K562 (cell line): ENCODE data around the gene BIN1. TPM values are rescaled to one million over a fixed set of nuclear protein-coding genes. Genes with fewer than 3 reads are reported as not detected.

Source experiments
- ATF1 ChIP-seq, 2 experiments: fragments of 450-650 bp in 1 of 2; IDR thresholded peaks; 2 replicates each; pipeline ENCODE4 v1.6.1; 2016; ENCODE audit warnings: missing compliant biosample characterization in 1 of 2, missing genetic modification characterization in 1 of 2
- CREB3 ChIP-seq: fragments of 450-650 bp; conservative IDR thresholded peaks from 2 replicates; pipeline ENCODE4 v1.6.1; 2016; ENCODE audit warnings: missing genetic modification characterization, low read depth, mild to moderate bottlenecking, missing compliant biosample characterization, moderate library complexity
- NR0B1 ChIP-seq: fragments of 450-650 bp; IDR thresholded peaks from one replicate; pipeline ENCODE4 v1.6.1; 2018; ENCODE audit warnings: mild to moderate bottlenecking, moderate library complexity; ENCODE audit not compliant: partially characterized antibody
- NR2C1 ChIP-seq, 2 experiments: fragments of 450-650 bp; IDR thresholded peaks; 2 replicates each; pipeline ENCODE4 v1.6.1; 2017; ENCODE audit warnings: mild to moderate bottlenecking in 2 of 2, antibody characterized with exemption in 1 of 2, inconsistent platforms in 1 of 2, missing compliant biosample characterization in 1 of 2, missing genetic modification characterization in 1 of 2
- RB1 ChIP-seq: fragments of 450-650 bp; IDR thresholded peaks from 2 replicates; pipeline ENCODE4 v1.6.1; 2017; ENCODE audit warnings: low read depth, mild to moderate bottlenecking
- RCOR1 ChIP-seq, 2 experiments: IDR thresholded peaks; 2 replicates each; pipeline ENCODE4 v1.6.1; 2012; ENCODE audit warnings: low read depth in 2 of 2, low read length in 2 of 2, borderline replicate concordance in 1 of 2, improper control_type of control experiment in 1 of 2
- TAF1 ChIP-seq: IDR thresholded peaks from 2 replicates; pipeline ENCODE4 v1.6.1; 2011; ENCODE audit warnings: mild to moderate bottlenecking, low read length, moderate library complexity; ENCODE audit not compliant: insufficient read depth, control insufficient read depth, severe bottlenecking; ENCODE audit errors: extremely low read depth
- ZFP30 ChIP-seq: fragments of 250-450 bp; sonication (Bioruptor Pico); IDR thresholded peaks from 2 replicates; pipeline ENCODE4 v1.8.0; 2022; ENCODE audit warnings: moderate library complexity, mild to moderate bottlenecking, inconsistent platforms, borderline replicate concordance
- polyA plus RNA-seq, 8 experiments: library from polyadenylated mRNA; depleted of rRNA in 4 of 8; stranded (reverse) in 5 of 8; unstranded in 3 of 8; fragments of >200 nt; fragmentation: Nextera tagmentation in 2 of 8; fragmentation: Illumina TruSeq in 1 of 8; extraction: Ambion mirVana in 2 of 8; extraction: Trizol in 1 of 8; gene quantifications; 2 replicates each; pipeline versions ENCODE4 v1.2.1 to v1.2.3, GENCODE V29; 2011 to 2014; ENCODE audit warnings: inconsistent platforms in 1 of 8, missing spikeins in 1 of 8
- total RNA-seq, 7 experiments: library from RNA; depleted of rRNA in 6 of 7; stranded (reverse); fragments of >200 nt in 6 of 7; fragmentation: Illumina TruSeq in 2 of 7; extraction: Trizol in 2 of 7; gene quantifications; 2 replicates each; pipeline versions ENCODE4 v1.2.1 to v1.2.3, GENCODE V29; 2011 to 2021; ENCODE audit warnings: low replicate concordance in 1 of 7
- TF ChIP-seq, protein P1 (sequence below), 2 experiments: fragments of 150-350 bp in 1 of 2; IDR thresholded peaks; 2 replicates each; pipeline ENCODE4 v1.6.1; 2012 to 2016; ENCODE audit warnings: low read depth in 2 of 2, low read length in 2 of 2, mild to moderate bottlenecking in 1 of 2, moderate library complexity in 1 of 2
- TF ChIP-seq, protein P2 (sequence below): fragments of 450-650 bp; formaldehyde crosslinking; IDR thresholded peaks from 2 replicates; pipeline ENCODE4 v1.4.0; 2020; ENCODE audit warnings: mild to moderate bottlenecking, moderate library complexity

Gene BIN1
- total and polyA plus RNA-seq, 9 of the 15 experiments (the other 6 are each of a cell fraction or from before 2014, with no cell fraction given): 0.04 to 2.8 (median 0.79) TPM; not detected in 1

DNA sequence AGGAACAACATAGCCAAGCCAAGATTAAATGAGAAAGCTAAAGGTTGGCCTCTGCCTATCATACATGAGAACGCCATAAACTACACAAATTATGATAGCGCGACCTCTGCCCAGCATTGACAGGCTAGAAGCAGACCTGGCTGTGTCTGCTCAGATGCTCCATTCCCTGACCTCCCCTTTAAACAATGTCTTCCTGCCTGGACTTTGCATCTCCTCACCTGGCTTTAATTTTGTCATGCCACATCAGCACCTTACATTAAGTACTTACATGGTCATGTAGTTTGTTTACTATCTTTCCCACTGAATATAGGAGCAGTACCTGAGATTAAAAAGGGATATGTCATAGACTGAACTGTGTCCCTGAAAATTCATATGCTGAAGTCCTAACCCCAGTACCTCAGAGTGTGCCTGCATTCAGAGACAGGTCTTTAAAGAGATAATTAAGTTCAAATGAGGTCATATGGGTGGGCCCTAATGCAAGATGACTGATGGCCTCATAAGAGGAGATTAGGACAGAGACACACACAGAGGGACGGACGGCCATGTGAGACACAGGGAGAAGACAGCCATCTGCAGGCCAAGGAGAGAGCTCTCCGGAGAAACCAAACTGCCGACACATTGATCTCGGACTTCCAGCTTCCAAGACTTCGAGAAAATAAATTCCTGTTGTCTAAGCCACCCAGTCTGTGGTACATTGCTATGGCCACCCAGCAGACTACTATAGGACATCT lies 103.7 kb downstream of the BIN1 start (continued):
- TF ChIP-seq, protein P1, sequence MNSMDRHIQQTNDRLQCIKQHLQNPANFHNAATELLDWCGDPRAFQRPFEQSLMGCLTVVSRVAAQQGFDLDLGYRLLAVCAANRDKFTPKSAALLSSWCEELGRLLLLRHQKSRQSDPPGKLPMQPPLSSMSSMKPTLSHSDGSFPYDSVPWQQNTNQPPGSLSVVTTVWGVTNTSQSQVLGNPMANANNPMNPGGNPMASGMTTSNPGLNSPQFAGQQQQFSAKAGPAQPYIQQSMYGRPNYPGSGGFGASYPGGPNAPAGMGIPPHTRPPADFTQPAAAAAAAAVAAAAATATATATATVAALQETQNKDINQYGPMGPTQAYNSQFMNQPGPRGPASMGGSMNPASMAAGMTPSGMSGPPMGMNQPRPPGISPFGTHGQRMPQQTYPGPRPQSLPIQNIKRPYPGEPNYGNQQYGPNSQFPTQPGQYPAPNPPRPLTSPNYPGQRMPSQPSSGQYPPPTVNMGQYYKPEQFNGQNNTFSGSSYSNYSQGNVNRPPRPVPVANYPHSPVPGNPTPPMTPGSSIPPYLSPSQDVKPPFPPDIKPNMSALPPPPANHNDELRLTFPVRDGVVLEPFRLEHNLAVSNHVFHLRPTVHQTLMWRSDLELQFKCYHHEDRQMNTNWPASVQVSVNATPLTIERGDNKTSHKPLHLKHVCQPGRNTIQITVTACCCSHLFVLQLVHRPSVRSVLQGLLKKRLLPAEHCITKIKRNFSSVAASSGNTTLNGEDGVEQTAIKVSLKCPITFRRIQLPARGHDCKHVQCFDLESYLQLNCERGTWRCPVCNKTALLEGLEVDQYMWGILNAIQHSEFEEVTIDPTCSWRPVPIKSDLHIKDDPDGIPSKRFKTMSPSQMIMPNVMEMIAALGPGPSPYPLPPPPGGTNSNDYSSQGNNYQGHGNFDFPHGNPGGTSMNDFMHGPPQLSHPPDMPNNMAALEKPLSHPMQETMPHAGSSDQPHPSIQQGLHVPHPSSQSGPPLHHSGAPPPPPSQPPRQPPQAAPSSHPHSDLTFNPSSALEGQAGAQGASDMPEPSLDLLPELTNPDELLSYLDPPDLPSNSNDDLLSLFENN (IDR thresholded peaks at IDR 0.05; ENCODE audit: low read depth in 2 of 2, low read length in 2 of 2): no peak
- 0 out of 2 replicates have a peak, but pooled peaks have one; percentile 55 for TF ChIP-seq CREB3
- TF ChIP-seq NR2C1 (IDR thresholded peaks at IDR 0.05): no peak
- peak; percentile 35; the same call in 1 of the 2 replicates for TF ChIP-seq NR2C1 (tag; IDR thresholded peaks at IDR 0.05)
- TF ChIP-seq RCOR1 (IDR thresholded peaks at IDR 0.05; ENCODE audit: borderline replicate concordance in 1 of 2, low read depth in 2 of 2, low read length in 2 of 2): peak in 1 of 2 experiments; percentile 69; a peak in 2 of 4 replicates
- no peak for TF ChIP-seq NR0B1
- no peak for TF ChIP-seq ATF1 (CRISPR knock-in tag; IDR thresholded peaks at IDR 0.05)
- TF ChIP-seq ATF1 (tag; IDR thresholded peaks at IDR 0.05): peak; percentile 64
- no peak for TF ChIP-seq RB1
- TF ChIP-seq, protein P2, sequence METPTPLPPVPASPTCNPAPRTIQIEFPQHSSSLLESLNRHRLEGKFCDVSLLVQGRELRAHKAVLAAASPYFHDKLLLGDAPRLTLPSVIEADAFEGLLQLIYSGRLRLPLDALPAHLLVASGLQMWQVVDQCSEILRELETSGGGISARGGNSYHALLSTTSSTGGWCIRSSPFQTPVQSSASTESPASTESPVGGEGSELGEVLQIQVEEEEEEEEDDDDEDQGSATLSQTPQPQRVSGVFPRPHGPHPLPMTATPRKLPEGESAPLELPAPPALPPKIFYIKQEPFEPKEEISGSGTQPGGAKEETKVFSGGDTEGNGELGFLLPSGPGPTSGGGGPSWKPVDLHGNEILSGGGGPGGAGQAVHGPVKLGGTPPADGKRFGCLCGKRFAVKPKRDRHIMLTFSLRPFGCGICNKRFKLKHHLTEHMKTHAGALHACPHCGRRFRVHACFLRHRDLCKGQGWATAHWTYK (CRISPR knock-in tag): no peak
- no peak for TF ChIP-seq TAF1
- no peak for TF ChIP-seq ZFP30 (CRISPR knock-in tag)
